ENCODE results near the gene VAT1L.

DNA sequence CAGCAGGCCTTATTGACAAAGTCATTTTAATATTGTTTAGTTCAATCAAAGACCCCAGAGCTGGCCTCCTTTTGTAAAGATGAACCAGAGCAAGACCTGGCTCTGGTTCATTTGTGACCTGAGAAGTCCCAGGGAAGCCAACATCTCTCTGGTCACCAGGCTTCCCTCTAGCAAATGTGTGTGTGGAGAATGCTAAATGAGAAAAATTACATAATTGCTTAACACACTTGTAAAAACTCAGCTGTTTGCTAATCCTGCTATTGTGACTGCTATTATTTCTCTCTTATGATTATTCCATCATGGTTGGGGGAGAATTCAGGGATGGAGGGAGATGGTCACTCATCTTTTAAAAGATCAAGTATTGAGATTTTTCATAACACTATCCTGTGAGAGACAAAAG is 139.7 kb downstream of the VAT1L start:
- TF ChIP-seq CTCF (IDR thresholded peaks at IDR 0.05): no peak
- TF ChIP-seq ZFX (IDR thresholded peaks at IDR 0.05; ENCODE audit: borderline replicate concordance): no peak

All from 22Rv1 (cell line).